Loucy (cell line): Measurements from ENCODE around the gene RHEBL1.

Source experiments
- CTCF ChIP-seq: fragments of 200-600 bp; sonication (generic); conservative IDR thresholded peaks from 2 replicates; pipeline ENCODE4 v1.5.1; 2014; ENCODE audit warnings: mild to moderate bottlenecking, antibody characterized with exemption, low read length
- EZH2phosphoT487 ChIP-seq: fragments of 200-600 bp; IDR thresholded peaks from 2 replicates; pipeline ENCODE4 v1.6.1; 2018; ENCODE audit warnings: antibody characterized with exemption, mild to moderate bottlenecking, moderate library complexity, borderline replicate concordance

- TF ChIP-seq CTCF (no peak), EZH2phosphoT487 (no peak)
Observed at GRCh38 chr12:49034286-49034622, 35.5 kb downstream of the RHEBL1 start.
